NCI-H1694 treated with DMSO at 0.1 percent for 48 hours (cell line): ENCODE measurements around the gene TTC14.

ENCODE experiments used
- DNase-seq: peaks from one replicate; lab custom pipeline; 2025; lab: John Stamatoyannopoulos, UW

TTC14 gene

GRCh38 chr3:180630371-180630770 is 28.4 kb downstream of the TTC14 start:
- no peak for DNase-seq

GRCh38 chr3:180631317-180631716 is 29.4 kb downstream of the TTC14 start:
- no peak for DNase-seq

- no peak for DNase-seq
These were observed 31.8 kb downstream of the TTC14 start for GRCh38 chr3:180633722-180634121.

GRCh38 chr3:180640987-180641386 is 39.0 kb downstream of the TTC14 start:
- DNase-seq, result no peak

- no peak for DNase-seq
These were observed 44.3 kb downstream of the TTC14 start for GRCh38 chr3:180646187-180646790.

GRCh38 chr3:180656406-180656805 is 54.4 kb downstream of the TTC14 start:
- DNase-seq, result no peak

- DNase-seq, result no peak
These were observed 55.1 kb downstream of the TTC14 start for GRCh38 chr3:180657094-180657493.
